PC-3 (cell line): ENCODE results near the gene ZNF766.

ENCODE experiments used
- CTCF ChIP-seq: fragments of 300-600 bp; sonication (generic); conservative IDR thresholded peaks from 2 replicates; pipeline ENCODE4 v1.5.1; 2017; ENCODE audit warnings: antibody characterized with exemption, low read depth, mild to moderate bottlenecking, low read length
- EZH2 ChIP-seq: fragments of 300-600 bp; sonication (generic); IDR thresholded peaks from one replicate; pipeline ENCODE4 v1.6.1; 2017; ENCODE audit warnings: antibody characterized with exemption, mild to moderate bottlenecking, low read length; ENCODE audit not compliant: unreplicated experiment
- EZH2phosphoT487 ChIP-seq: fragments of 300-600 bp; sonication (generic); IDR thresholded peaks from 2 replicates; pipeline ENCODE4 v1.6.1; 2018; ENCODE audit warnings: mild to moderate bottlenecking, antibody characterized with exemption, low read length, borderline replicate concordance

- TF ChIP-seq CTCF (no peak), EZH2 (no peak), EZH2phosphoT487 (no peak)
Measured at GRCh38 chr19:52335768-52336116, 66.4 kb downstream of the ZNF766 start.
